Stimulated activated CD8-positive, alpha-beta memory T cell treated with anti-CD3 and anti-CD28 coated beads, Interleukin-12 subunit alpha, Interleukin-12 subunit beta, amount 100 ng/mL, for 24 hours (primary cell): ENCODE measurements around the gene RFX2.
"Not testable (repeated sequence)": the region's sequence is repeated elsewhere in the genome, so short reads cannot be mapped to it uniquely, and the experiment has no call there.

Experiments used
- DNase-seq: peaks from one replicate; pipeline ENCODE4 v3.0.0-alpha.2; 2020; ENCODE audit errors: extremely low read depth

The RFX2 gene

GRCh38 chr19:6074709-6075403, 35.4 kb downstream of the RFX2 start:
- DNase-seq, result no peak

- DNase-seq, result no peak
These were observed 36.2 kb downstream of the RFX2 start for GRCh38 chr19:6073858-6074708.

- DNase-seq, result not testable (repeated sequence)
These were observed 37.1 kb downstream of the RFX2 start for GRCh38 chr19:6073233-6073632.

GRCh38 chr19:6071875-6072274, 38.4 kb downstream of the RFX2 start:
- no peak for DNase-seq

- no peak for DNase-seq
These were observed 39.4 kb downstream of the RFX2 start for GRCh38 chr19:6070720-6071485.

- DNase-seq, result no peak
These were observed 40.1 kb downstream of the RFX2 start for GRCh38 chr19:6070207-6070681.

GRCh38 chr19:6069268-6069791, 41.0 kb downstream of the RFX2 start:
- DNase-seq, result no peak

- no peak for DNase-seq
These were observed 41.6 kb downstream of the RFX2 start for GRCh38 chr19:6068711-6069110.

- DNase-seq, result no peak
These were observed 42.3 kb downstream of the RFX2 start for GRCh38 chr19:6067975-6068374.

GRCh38 chr19:6066661-6067646, 43.3 kb downstream of the RFX2 start:
- DNase-seq, result no peak

GRCh38 chr19:6065685-6066374, 44.5 kb downstream of the RFX2 start:
- DNase-seq, result no peak

- DNase-seq, result no peak
These were observed 45.8 kb downstream of the RFX2 start for GRCh38 chr19:6064336-6065073.

GRCh38 chr19:6063576-6064335, 46.5 kb downstream of the RFX2 start:
- DNase-seq, result no peak

GRCh38 chr19:6062961-6063575, 47.2 kb downstream of the RFX2 start:
- no peak for DNase-seq

GRCh38 chr19:6062274-6062673, 48.0 kb downstream of the RFX2 start:
- DNase-seq, result no peak

GRCh38 chr19:6061376-6062130, 48.7 kb downstream of the RFX2 start:
- DNase-seq, result no peak

GRCh38 chr19:6060600-6061375, 49.5 kb downstream of the RFX2 start:
- no peak for DNase-seq
